Small intestine (tissue), 7 donors: ENCODE data around the gene SPAG16. TPM values are rescaled to one million over a fixed set of nuclear protein-coding genes. Genes with fewer than 3 reads are reported as not detected.

ENCODE experiments used
- DNase-seq, 2 donors: peaks; one replicate each; pipeline versions ENCODE4 v3.0.0 to v3.0.0-alpha.2; 2013
- FAIRE-seq: peaks from 2 replicates; lab custom pipeline; 2012; peaks lifted over from hg19 to GRCh38; lab: Jason Lieb, UNC
- H3K27ac ChIP-seq, 3 donors: one replicate each; pipeline ENCODE4 v1.5.1; 2013; ENCODE audit warnings: low read length in 2 of 3, mild to moderate bottlenecking in 2 of 3, control low read depth in 1 of 3, inconsistent platforms in 1 of 3, low read depth in 1 of 3, moderate library complexity in 1 of 3
- H3K27me3 ChIP-seq, 3 donors: one replicate each; pipeline ENCODE4 v1.6.1; 2013; ENCODE audit warnings: low read length in 3 of 3, inconsistent platforms in 1 of 3; ENCODE audit not compliant: control insufficient read depth in 3 of 3, insufficient read depth in 3 of 3
- H3K36me3 ChIP-seq, 3 donors: one replicate each; pipeline ENCODE4 v1.6.1; 2013; ENCODE audit warnings: low read length in 3 of 3, inconsistent platforms in 1 of 3, low read depth in 1 of 3, mild to moderate bottlenecking in 1 of 3, moderate library complexity in 1 of 3; ENCODE audit not compliant: control insufficient read depth in 3 of 3, insufficient read depth in 2 of 3
- H3K4me1 ChIP-seq, 3 donors: one replicate each; pipeline ENCODE4 v1.6.1; 2013; ENCODE audit warnings: low read length in 2 of 3, inconsistent platforms in 1 of 3, low read depth in 1 of 3, mild to moderate bottlenecking in 1 of 3, moderate library complexity in 1 of 3; ENCODE audit not compliant: control insufficient read depth in 3 of 3, insufficient read depth in 2 of 3
- H3K4me3 ChIP-seq, 3 donors: one replicate each; pipeline ENCODE4 v1.5.1; 2013; ENCODE audit warnings: low read length in 3 of 3, control low read depth in 1 of 3, inconsistent platforms in 1 of 3, low read depth in 1 of 3, mild to moderate bottlenecking in 1 of 3, moderate library complexity in 1 of 3
- H3K9me3 ChIP-seq, 2 donors: one replicate each; pipeline ENCODE4 v1.6.1; 2013; ENCODE audit warnings: low read depth in 1 of 2, low read length in 1 of 2; ENCODE audit not compliant: control insufficient read depth in 2 of 2, insufficient read depth in 1 of 2
- WGBS, 3 donors: extraction: QIAGEN DNeasy Blood & Tissue Kit; methylation state at CpG; one replicate each; pipeline ENCODE4 v1.1.7; 2013; 5-methylcytosine and 5-hydroxymethylcytosine counted together
- polyA plus RNA-seq, 4 donors: library from polyadenylated mRNA; stranded (reverse) in 3 of 4; unstranded in 1 of 4; fragments of 200-250 nt in 3 of 4; fragments of 120-200 nt in 1 of 4; gene quantifications; one replicate each; pipeline versions ENCODE4 v1.2.1 to v1.2.3, GENCODE V29; 2013
- donor health status: healthy with polysubstance abuse.
- donor health status: control.
- donor health status: control.
- donor health status: Bipolar disorder and iron deficiency.
- donor health status: healthy.

Gene SPAG16
- polyA plus RNA-seq, 4 donors: 15.4 to 52.5 (median 18.9) TPM

DNA sequence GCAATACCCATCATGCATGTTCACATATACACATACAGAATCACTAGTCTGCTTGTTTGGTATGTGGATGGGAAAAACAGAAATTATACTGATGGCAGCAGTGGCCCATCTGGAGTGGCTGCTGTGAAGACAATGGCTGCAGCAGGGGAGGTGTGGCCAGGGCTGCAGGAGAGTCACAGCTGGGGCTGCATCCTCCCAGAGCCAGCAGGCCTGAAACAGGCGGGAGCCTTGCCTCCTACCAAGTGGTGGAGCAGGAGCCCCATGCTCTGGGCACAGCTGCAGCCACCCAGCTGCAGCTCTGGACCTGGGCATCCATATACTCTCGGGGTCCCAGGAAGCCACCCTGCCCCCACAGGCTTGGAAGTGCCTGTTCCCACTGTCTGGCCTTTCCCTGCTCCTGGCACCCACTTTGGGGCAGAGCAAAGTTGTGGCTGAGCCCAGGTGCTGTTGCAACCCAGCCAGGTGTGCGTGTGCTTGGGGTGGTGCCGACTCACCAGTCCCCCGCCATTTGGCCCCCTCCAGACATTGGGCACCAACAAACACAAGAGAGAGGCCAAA is 136.6 kb downstream of the SPAG16 start:
- DNase-seq (no peak), FAIRE-seq (no peak)
- Histone ChIP-seq H3K27ac (no peak overlapping the region), H3K4me3 (no peak overlapping the region), H3K36me3 (no peaks in the 10 kb centered on the region), H3K4me1 (no peaks in the 10 kb centered on the region), H3K9me3 (peaks cover 0 to 13% of the 10 kb centered on the region in 2 donors), H3K27me3 (no peaks in the 10 kb centered on the region)
- 85 to 93% (median 87%) methylated on average over 5 of the region's 5 CpGs for WGBS, 3 donors

DNA sequence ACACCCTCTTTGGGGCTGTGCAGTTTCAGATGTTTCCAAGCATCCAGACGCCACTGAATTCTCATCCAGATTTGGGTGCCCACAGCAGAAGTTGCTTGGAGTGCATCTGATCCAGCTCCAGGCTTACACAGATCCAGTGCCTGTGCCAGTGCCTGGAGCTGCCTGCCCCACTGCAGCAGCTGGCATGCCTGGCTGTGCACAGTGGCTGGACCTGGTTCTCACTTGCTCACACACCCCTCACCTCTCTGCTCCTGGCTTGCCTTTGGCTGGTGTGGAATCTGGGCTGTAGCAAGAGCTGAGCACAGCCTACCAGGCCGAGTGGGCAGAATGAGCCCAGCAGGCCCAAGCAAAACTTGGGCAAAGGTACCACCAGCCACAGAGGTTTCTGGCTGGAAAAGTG is 137.9 kb downstream of the SPAG16 start:
- Histone ChIP-seq H3K4me1 (no peaks in the 10 kb centered on the region), H3K9me3 (peaks cover 0 to 13% of the 10 kb centered on the region in 2 donors), H3K27ac (no peak overlapping the region), H3K36me3 (no peaks in the 10 kb centered on the region), H3K4me3 (no peak overlapping the region), H3K27me3 (no peaks in the 10 kb centered on the region)
- DNase-seq: no peak
- FAIRE-seq: no peak
- WGBS, 3 donors: 63 to 87% (median 74%) methylated on average over 2 of the region's 2 CpGs

DNA sequence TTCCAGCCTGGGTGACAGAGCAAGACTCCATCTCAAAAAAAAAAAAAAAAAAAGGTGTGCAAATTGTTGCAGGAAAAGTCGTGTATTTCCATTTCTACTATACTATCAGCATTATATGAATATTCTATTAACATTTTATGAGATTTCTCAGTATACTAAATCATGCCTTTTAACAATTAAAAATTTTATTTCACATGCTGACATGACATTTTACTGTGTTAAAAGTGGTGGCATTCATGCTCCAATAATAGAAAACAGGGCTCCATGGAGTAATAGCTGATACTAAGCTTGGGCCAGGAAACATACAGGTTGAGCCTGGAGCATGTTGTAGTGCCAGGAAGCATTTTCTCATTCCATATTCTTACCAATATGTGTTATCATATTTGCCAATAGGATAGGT is 141.4 kb downstream of the SPAG16 start:
- no peaks in the 10 kb centered on the region for H3K27me3 ChIP-seq
- 58 to 88% (median 78%) methylated on average over 1 of the region's 1 CpG for WGBS, 3 donors
- DNase-seq (no peak), FAIRE-seq (no peak)
- no peak overlapping the region for H3K27ac ChIP-seq
- no peak overlapping the region for H3K4me3 ChIP-seq
- H3K9me3 ChIP-seq: peaks cover 0 to 24% of the 10 kb centered on the region in 2 donors
- no peaks in the 10 kb centered on the region for H3K4me1 ChIP-seq
- no peaks in the 10 kb centered on the region for H3K36me3 ChIP-seq

DNA sequence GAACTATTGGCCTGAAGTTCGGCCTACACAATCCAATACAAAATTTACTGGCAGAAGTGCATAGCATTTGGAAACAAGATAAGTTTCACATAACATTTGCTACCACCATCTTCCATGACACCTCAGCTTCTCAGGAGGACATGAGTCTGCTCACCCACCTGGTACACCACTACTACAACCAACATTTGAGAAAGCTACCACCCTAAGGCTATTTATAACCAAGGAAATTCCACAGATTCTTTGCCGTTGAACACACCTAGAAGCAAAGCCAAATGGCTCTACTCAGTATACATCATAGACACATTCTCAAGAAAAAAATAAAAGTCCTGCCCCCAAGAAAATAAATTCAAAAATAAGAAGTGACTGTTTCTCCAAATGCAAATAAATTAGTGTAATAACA is 145.3 kb downstream of the SPAG16 start:
- FAIRE-seq: no peak
- 62 to 85% (median 84%) methylated on average over 2 of the region's 2 CpGs for WGBS, 3 donors

DNA sequence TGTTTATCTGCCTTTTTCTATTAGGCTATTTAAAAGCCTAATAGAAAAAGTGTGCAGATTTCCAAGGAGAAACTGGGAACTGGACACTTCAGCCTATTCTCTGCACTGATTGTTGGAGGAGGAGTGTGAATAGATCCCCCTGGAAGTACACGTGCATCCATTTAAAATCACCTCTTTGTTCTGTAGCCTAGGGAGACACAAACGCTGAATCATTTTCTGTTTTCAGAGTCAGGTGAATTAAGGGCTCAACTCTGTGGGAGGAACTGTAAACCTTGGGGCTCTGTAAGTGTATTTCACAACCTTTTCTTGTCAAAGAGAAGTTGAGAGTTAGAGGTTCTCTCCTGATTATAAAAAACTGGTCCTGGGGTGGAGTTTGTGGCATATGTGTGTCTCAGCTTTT is 159.7 kb downstream of the SPAG16 start:
- FAIRE-seq (no peak), DNase-seq (peak in 1 of 2 donors; percentile 36)
- peaks cover 0 to 12% of the 10 kb centered on the region in 2 donors for H3K9me3 ChIP-seq
- 57 to 81% (median 58%) methylated on average over 2 of the region's 2 CpGs for WGBS, 3 donors
- no peaks in the 10 kb centered on the region for H3K4me1 ChIP-seq
- no peaks in the 10 kb centered on the region for H3K36me3 ChIP-seq
- H3K4me3 ChIP-seq: no peak overlapping the region
- no peaks in the 10 kb centered on the region for H3K27me3 ChIP-seq
- H3K27ac ChIP-seq: no peak overlapping the region

More for the DNA sequence above, 145.3 kb downstream of the SPAG16 start:
- Histone ChIP-seq H3K36me3 (no peaks in the 10 kb centered on the region), H3K27me3 (no peaks in the 10 kb centered on the region), H3K4me3 (no peak overlapping the region), H3K4me1 (no peaks in the 10 kb centered on the region), H3K27ac (no peak overlapping the region), H3K9me3 (peaks cover 0 to 11% of the 10 kb centered on the region in 2 donors)
- no peak for DNase-seq

DNA sequence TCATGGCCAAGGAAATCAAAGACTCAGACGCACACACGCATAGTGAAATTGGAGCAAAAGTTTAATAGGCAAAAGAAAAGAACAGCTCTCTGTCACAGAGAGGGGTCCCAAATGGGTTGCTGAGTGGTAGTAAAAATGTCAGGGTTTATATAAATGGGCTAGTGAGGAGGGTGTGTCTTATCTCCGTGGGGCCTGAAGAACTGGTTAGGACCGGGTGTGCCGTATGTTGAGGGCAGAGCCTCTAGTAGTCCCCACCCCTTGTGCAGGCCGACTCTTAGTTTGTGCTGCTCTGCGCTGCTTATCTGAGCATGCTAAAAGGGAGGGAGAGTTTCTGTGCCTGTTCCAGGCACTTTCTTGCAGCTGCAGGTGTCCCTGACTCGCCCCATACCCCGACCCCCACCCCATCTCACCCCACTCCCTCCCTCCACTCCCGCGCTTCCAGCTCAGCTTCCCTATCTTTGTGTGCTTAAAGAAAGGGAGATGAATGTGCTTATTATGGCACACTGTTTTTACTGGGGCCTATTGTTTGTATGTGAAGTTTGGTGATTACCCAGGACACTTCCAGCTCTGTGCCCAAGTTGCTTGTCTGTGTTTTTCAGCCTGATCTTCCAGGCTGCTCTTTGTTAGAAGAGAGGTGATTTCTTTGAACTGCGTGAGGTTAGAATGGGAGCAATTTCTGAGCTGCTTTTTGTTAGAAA is 167.4 kb downstream of the SPAG16 start:
- Histone ChIP-seq H3K4me3 (no peak overlapping the region), H3K4me1 (peaks cover 0 to 5% (median 0%) of the 10 kb centered on the region in 3 donors), H3K27me3 (no peaks in the 10 kb centered on the region), H3K36me3 (no peaks in the 10 kb centered on the region), H3K9me3 (peaks cover 0 to 7% of the 10 kb centered on the region in 2 donors), H3K27ac (peak overlapping the region in 1 of 3 donors; percentile 84)
- DNase-seq (peak; percentile 82 to 86), FAIRE-seq (no peak)
- 14 to 37% (median 37%) methylated on average over 12 of the region's 12 CpGs for WGBS, 3 donors

DNA sequence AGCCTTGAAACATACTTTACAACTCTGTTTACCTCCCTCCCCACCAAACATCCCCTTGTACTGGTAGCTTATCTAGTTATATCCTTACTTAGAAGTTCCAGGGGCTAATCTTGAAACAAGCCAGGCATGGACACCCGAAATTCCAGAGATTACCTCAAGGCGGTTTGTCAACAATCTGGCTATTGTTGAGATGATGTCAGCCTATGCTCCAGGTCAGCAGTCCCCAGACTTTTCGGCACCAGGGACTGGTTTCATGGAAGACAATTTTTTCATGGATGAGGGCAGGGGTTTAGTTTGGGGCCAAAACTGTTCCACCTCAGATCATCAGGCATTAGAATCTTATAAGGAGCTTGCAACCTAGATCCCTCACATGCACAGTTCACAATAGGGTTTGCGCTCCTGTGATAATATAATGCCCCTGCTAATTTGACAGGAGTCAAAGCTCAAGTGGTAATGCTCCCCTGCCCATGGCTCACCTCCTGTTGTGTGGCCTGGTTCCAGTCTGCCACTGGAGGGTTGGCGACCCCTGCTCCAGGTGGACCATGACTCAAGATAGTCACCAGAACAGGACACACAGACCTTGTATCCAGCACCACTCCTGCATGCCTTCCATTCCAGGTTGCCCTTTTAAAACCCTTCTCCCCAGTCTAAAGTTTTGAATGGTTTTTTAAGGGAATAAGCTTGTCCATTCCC is 171.2 kb downstream of the SPAG16 start:
- 58 to 64% (median 63%) methylated on average over 5 of the region's 5 CpGs for WGBS, 3 donors
- Histone ChIP-seq H3K9me3 (no peaks in the 10 kb centered on the region), H3K4me1 (peaks cover 0 to 5% (median 0%) of the 10 kb centered on the region in 3 donors), H3K27me3 (no peaks in the 10 kb centered on the region), H3K36me3 (no peaks in the 10 kb centered on the region), H3K27ac (no peak overlapping the region), H3K4me3 (no peak overlapping the region)
- FAIRE-seq (no peak), DNase-seq (no peak)

DNA sequence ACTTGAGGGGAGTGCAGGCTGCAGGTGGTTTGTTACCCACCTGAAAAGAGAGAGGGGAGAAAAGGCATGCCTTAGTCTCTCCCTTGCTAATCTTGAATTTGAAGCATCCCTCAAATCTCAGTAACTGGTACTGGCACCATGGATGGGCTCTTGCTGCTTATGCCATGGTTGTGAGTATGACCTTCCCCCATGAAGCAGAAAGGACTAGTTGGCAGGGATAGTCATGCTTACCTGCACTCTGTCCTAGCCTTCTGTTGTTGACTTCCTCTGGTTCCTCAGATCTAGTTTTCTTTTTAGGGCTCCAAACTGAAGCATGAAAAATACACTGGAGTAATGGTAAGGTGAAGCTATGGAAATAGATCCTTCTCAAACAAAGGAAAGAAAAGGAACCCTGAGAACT is 191.2 kb downstream of the SPAG16 start:
- H3K4me1 ChIP-seq: no peaks in the 10 kb centered on the region
- H3K36me3 ChIP-seq: no peaks in the 10 kb centered on the region
- H3K27ac ChIP-seq: no peak overlapping the region
- no peaks in the 10 kb centered on the region for H3K27me3 ChIP-seq
- no peak for DNase-seq
- no peak overlapping the region for H3K4me3 ChIP-seq
- peaks cover 2 to 59% of the 10 kb centered on the region in 2 donors for H3K9me3 ChIP-seq
- FAIRE-seq: no peak
